ENCODE measurements around the gene MTRF1.
A peak's percentile ranks its signal among the peaks of the same experiment; 100 is the strongest.

MTRF1 gene, protein sequence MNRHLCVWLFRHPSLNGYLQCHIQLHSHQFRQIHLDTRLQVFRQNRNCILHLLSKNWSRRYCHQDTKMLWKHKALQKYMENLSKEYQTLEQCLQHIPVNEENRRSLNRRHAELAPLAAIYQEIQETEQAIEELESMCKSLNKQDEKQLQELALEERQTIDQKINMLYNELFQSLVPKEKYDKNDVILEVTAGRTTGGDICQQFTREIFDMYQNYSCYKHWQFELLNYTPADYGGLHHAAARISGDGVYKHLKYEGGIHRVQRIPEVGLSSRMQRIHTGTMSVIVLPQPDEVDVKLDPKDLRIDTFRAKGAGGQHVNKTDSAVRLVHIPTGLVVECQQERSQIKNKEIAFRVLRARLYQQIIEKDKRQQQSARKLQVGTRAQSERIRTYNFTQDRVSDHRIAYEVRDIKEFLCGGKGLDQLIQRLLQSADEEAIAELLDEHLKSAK

DNA sequence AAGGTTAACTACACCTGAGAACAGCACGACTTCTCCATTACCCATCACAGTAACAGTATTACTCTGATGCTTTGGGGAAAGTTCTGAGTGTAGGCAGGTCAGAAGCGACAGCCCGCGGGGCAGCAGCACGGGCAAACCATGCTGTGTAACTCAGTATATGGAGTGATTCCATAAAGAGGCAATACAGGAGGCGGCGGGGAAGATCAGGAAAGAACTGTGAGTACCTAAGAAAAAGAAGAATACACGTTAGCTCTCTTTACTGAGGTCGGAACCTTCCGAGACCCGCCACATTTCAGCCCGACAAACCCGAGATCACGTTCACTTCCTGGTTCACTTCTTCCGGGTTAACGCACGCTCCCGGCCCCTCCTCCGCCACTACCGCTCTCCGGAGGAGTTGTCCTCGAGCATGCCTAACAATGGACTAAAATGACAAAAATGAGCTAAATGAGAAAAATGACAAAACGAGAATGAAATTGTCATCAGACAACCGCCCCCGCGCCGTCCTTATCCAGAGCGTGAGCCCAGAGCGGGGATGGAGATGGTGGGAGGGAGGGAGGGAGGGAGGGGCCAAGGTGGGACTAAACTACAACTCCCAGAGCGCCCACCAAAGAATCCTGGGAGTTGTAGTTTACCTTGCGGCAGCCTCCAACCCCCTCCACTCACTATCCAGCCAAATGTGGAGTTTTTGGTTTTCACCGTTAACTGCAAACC, at the start of gene MTRF1:
Gene MTRF1, minus strand, starts transcription at position 316 of the 711 bp plus-strand sequence. CDS start 2,669 bp downstream, outside the sequence.
- peak; percentile 65 to 76 for DNase-seq (ENCODE audit: low read depth in 1 of 2, low spot score in 1 of 2)

DNA sequence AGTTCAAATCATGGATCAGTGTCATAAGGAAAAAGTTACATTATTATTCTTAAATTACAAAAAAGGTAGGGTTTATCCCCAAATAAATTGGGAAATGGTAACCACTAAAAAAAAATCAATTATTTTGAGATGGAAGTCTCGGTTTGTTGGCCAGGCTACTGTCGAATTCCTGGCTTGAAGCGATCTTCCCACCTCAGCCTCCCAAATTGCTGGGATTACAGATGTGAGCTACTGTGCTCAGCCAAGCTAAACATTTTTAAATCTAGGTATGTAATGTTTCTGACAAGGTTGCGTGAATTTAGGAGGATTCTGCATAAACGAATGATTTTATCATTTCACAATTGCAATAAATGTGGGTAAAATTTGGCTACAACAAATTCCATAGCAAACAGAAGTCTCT, 49.7 kb upstream of the MTRF1 start:
- no peak for DNase-seq (ENCODE audit: low read depth in 1 of 2, low spot score in 1 of 2)

DNA sequence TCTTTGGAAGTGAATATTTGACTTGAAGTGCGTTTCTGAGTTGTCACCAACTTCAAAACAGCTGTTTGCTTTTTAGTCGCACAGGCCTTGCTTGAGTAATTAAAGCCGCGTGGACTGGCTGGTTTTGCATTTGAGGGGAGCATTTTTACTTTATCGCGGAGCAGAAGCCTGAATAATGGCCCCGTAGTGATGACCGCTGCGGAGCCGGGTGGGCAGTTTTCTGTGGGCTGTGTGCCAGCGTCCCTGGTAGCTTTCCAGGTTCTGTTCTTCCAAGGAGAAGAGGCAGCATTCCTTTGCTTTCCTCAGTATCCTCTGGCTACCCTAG, 48.8 kb upstream of the MTRF1 start:
- no peak for DNase-seq (ENCODE audit: low read depth in 1 of 2, low spot score in 1 of 2)

DNA sequence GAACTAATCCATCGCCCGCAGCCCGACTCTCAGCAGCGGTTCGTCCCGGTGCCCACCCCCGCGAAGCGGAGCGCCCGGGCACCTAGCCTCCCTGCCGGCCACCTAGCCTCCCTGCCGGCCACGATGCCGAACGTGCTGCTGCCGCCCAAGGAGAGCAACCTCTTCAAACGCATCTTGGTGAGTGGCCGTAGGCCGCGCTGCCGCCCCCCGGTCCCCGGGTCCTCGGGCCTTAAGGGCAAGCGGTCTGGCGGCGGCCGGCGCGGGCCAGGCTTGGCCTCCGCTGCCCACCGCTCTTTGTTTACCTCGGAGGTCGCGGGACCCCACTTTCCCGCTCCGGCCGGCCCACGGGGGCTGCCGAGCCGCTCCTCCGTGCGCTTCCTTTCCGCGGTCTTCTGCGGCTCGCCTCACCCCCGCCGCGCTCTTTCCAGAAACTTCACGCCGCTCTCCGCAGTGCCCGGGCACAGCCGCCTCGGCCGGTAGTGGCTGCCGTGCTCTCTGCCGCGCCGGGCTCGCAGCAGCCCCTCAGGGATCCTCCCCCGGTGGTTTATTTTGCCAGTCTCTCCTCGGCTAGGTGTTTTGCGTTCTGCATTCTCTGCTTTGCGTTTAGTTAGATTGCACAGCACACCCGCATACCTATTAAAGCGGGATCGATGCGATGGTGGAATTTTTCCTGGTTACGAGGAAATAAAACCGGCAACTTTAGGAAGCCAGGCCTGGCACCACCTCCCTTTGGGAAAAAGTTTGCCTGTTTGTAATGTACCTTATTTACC, 48.2 kb upstream of the MTRF1 start:
- DNase-seq (ENCODE audit: low read depth in 1 of 2, low spot score in 1 of 2): peak; percentile 10 to 26

DNA sequence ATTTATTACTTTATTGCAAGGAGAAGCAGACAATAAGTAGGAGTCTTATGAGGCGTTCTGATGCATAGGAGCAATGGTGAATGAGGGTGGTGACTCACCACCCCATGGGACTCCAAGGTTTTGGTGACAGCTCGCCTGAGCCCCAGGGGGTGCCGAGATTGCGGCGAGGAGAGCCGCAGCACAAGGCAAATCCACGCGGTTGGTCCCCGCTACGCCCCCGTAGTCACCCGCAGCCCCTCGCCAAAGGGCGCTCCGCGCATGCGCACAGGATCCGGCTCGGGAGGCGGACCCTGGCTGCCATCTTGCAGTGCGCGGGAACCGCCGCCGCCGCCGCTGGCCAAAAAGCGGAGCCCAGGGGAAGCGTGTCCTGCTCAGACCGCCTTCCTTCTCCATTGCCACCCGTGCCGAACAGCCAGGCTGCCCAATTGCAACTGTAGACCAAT, 47.6 kb upstream of the MTRF1 start, which contains the start of gene NAA16:
Gene NAA16, plus strand, starts transcription at position 305 of the 443 bp plus-strand sequence. CDS start 262 bp downstream, outside the sequence.
- DNase-seq (ENCODE audit: low read depth in 1 of 2, low spot score in 1 of 2): peak; percentile 94 to 95

DNA sequence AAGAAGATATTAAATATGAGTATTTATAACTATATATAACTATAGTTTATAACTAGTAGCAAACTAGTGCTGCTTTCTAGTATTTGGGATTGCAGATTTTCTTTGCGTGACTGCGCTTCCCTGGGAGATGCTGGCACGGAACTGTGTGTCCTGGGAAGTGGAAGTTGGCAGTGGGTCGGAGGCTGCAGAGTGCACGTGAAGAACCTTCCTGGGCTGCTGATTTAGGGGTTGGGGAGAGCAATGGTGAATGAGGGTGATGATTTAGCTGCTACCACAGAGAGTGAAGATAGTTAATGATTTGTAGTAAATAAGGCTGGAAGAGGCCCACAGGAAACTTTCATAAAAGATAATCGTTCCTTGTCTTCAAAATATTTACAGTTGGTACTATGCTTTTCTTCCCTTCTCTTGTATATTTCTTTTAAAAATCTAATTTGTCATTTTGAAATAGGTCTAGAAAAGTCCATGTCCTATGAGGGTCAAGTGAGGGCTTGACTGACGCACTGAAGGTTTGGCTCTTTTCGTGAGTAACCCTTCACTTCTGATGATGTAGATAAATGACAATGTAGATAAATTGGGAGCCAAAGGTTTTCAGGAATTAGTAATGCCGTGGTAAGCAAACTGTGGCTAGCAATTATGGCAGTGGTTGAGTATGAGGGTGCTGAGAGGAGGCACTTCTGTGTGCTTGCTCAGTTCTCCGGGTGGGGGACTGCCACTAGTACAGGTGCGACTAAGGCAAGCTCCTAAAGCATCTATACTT, 44.7 kb upstream of the MTRF1 start:
- DNase-seq (ENCODE audit: low read depth in 1 of 2, low spot score in 1 of 2): no peak

DNA sequence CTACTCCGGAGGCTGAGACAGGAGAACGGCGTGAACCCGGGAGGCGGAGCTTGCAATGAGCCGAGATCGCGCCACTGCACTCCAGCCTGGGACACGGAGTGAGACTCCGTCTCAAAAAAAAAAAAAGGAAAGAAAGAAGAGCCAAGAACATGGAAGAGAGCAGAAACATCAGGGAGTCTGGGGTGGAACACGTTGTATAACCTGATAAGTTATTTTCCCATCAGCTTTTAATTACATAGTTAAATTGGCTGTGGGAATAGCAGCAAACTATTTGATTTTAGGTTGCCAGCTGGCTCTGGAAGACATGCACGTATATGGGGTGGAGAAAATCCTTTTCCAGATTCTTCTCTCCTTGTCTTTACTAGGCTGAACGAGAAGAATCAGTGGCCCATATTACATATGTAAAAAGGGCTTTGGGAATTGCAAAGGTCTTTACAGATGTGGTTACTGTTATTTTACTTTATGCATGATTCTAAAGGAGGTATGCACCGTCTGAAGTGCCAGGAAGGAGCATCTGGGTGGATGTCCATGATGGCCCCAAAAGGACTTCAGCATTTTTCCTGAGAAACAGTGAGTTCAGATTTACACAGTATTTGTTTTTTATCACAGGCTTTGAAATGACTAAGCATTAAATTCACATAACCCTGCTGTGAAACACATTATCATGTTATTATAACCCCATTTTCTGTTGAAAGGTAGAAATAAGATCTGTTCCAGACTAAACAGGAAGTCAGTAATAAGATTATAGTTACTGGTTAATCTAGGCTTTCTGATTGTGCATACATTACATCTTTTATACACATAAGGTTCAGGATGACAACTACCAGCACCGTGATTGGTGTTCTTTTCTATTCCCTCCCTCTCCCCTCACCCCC, 43.1 kb upstream of the MTRF1 start:
- DNase-seq (ENCODE audit: low read depth in 1 of 2, low spot score in 1 of 2): no peak

DNA sequence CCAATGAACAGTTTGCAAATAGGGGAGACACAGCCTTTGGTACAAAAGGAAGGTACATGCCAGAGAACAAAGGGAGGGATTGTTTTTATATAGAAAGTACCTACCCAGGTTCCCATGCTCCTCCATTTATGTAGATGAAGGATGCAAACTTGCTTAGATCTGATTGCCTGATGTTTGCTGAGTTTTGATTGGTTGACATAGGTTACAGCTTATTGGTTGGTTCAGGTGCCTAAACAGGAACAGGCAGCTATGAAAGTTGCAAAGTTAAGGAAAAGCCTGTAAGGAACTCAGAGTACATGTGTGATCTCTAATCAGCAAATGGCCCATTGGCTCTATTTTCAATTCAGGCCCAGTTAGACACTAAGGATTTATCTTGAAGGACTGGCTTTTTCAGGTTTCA, 41.2 kb upstream of the MTRF1 start:
- DNase-seq (ENCODE audit: low read depth in 1 of 2, low spot score in 1 of 2): no peak

DNA sequence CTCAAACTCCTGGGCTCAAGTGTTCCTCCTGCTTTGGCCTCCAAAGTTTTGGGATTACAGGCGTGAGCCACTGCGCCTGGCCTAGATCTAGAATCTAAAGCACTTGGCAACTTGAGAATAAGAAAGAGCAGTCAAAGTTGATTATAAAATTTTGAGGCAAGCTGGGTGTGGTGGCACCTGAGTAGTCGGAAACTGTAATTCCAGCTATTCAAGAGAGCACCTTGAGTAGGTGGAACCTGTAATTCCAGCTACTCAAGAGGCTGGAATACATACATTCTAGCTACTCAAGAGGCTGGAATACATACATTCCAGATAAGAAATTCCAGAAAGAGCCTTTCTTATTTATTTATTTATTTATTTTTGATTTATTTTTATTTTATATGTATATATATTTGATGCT, 39.4 kb upstream of the MTRF1 start:
- no peak for DNase-seq (ENCODE audit: low read depth in 1 of 2, low spot score in 1 of 2)

DNA sequence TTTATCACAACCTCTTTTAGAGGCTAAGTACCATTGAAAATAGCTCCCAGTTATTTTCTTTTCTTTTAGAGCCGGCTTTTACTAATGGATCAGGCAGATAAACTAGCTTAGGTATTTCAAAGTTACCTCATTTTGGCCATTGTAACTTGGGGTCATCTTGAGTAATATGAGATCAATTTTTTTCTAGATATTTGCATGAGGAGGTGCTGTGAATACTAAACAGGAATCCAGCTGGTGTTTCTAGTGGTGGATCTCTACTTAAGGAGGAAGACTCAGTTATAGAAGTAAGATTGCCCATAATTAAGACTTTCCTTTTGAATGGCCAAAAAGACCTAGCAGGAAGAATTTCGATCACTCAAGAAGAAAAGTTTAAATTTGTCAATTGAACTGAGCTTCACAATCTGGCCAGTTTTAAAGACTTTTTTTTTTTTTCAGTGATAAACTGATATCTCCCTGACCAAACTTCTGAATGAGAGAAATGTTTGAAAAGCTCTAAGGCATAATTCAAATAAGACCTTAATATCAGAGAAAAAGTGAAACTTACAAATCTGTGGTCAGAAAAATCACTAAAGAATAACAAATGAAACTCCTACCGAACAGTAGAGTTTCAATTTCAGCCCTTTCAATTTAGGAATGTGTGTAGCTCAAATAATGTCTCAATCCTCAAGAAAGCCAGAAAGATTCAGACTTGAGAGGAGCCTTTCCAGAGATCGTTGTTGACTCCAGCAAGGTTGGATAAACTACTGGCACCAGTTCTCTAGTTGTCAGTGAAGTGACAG, 36.1 kb upstream of the MTRF1 start:
- DNase-seq (ENCODE audit: low read depth in 1 of 2, low spot score in 1 of 2): no peak

DNA sequence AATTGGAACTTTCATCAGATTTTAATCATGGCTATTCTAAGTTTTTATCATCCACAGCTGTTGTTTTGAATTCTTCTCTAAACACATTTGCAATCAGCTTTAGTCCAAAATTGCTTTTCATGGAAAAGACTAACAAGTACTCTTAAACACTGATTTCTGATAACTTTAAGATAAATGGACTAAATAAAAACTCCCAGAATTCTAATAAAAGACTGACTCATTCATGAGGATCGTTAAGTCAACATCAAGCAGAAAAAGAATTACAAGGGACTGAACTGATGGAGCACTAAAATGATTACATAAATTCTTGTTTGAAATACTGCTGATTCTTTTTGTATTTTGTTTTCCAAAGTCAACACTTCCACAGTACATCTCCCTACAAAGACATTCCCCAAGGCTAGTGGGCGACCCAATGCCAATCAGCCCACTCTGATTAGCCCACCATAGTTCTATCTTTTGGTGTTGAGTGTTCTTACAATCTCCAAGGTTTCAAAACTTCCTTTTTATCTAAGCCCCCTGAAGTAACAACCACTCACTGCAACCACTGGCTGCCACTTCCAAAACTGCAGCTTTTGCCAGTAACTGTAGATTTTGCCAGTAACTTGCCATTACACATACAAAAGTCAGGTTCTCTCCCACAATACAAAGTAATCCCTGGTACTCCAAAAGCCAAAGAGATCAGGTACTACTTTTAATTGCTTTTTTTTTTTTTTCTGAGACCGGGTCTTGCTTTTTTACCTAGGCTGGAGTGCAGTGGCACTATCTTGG, 33.7 kb upstream of the MTRF1 start:
- DNase-seq (ENCODE audit: low read depth in 1 of 2, low spot score in 1 of 2): no peak

DNA sequence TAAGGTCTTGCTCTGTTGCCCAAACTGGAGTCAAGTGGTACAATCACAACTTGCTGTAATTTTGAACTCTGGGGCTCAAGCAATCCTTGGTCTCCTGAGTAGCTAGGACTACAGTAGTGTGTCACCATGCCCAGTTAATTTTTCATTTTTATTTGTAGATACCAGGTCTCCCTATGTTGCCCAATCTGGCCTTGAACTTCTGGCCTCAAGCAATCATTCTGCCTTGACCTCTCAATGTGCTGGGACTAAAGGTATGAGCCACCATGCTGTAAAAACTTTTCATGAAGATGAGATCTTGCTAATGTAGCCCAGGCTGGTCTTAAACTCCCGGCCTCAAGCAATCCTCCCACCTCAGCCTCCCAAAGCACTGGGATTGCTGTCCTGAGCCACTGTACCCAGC, 32.6 kb upstream of the MTRF1 start:
- no peak for DNase-seq (ENCODE audit: low read depth in 1 of 2, low spot score in 1 of 2)

DNA sequence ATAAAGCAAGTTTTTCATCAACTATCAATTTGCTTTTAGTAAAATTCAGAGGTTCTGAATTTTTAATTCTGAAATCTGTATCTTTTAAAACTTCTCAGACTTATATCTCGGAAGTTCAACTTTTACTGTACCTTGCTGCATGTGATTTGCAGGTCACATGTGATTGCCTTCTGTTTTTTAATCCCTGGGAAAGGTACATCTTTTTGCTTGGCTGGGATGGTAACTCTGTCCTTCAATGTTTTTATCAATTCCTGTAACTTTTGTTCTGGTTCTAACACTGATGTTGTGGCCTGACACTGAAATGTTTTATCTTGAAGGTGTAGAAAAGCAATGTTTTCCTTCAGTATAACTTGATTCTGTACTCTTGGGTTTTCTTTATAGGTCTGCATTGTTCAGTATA, 31.5 kb upstream of the MTRF1 start:
- no peak for DNase-seq (ENCODE audit: low read depth in 1 of 2, low spot score in 1 of 2)

DNA sequence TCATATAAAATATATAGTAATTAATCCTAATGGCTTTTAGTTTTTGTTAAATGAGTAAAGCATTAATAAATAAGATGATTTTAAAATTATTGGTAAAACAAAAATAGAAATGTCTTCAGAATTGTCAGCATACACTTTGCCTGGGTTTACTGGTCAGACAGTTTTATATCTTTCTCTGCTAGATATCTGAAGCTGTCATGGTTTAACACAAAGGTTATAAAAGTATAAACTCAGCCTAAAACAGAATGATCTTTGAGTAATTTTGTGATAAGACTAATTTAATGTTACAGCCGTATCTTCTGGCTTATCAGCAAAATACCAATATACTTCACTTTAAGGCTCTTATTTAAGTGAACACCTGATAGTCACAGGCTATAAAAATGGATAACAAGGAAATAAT, 29.9 kb upstream of the MTRF1 start:
- DNase-seq (ENCODE audit: low read depth in 1 of 2, low spot score in 1 of 2): no peak

DNA sequence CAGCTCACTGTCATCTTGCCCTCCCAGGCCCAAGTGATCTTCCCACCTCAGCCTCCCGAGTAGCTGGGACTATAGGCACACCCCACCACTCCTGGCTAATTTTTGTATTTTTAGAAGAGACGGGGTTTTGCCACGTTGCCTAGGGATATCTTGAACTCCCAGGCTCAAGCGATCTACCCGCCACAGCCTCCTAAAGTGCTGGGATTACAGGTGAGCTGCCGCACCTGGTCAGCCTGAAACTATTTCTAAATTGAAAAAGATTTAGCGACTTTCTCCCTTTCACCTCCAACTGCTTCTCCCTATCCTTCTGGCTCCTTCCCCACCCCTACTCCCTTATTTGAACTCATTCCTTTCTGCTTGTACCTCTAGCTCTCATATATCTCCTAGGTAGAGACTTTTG, 27.9 kb upstream of the MTRF1 start:
- DNase-seq (ENCODE audit: low read depth in 1 of 2, low spot score in 1 of 2): no peak

DNA sequence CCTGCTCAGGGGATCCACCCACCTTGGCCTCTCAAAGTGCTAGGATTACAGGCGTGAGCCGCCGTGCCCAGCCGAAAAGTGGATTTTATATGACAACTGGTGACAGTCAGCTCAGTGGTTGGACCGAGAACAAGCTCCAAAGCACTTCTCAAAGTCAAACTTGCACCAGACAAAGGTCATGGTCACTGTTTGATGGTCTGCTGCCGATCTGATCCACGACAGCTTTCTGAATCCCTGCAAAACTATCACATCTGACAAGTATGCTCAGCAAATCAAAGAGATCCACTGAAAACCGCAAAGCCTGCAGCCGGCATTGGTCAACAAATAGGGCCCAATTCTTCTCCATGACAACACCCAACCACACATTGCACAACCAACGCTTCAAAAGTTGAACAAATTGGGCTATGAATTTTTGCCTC, 26.1 kb upstream of the MTRF1 start:
- DNase-seq (ENCODE audit: low read depth in 1 of 2, low spot score in 1 of 2): no peak

DNA sequence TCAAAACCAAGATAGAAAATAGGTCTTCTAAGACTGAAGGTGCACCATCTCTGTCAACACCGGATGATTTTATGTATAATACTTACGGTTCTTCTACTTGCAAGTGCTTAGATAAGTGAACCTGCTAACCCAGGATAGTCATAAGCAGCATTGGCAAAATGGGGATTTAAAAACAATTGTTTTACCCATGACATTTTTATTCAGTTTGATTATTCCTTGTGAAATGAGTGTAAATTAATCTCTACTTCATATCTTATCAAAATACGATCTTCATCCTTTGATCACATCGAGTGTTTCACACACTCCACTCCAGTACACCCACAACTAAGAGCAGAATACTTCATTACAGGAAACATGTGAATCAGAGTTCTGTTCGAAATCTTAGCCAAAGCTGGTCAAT, 23.0 kb upstream of the MTRF1 start:
- no peak for DNase-seq (ENCODE audit: low read depth in 1 of 2, low spot score in 1 of 2)

DNA sequence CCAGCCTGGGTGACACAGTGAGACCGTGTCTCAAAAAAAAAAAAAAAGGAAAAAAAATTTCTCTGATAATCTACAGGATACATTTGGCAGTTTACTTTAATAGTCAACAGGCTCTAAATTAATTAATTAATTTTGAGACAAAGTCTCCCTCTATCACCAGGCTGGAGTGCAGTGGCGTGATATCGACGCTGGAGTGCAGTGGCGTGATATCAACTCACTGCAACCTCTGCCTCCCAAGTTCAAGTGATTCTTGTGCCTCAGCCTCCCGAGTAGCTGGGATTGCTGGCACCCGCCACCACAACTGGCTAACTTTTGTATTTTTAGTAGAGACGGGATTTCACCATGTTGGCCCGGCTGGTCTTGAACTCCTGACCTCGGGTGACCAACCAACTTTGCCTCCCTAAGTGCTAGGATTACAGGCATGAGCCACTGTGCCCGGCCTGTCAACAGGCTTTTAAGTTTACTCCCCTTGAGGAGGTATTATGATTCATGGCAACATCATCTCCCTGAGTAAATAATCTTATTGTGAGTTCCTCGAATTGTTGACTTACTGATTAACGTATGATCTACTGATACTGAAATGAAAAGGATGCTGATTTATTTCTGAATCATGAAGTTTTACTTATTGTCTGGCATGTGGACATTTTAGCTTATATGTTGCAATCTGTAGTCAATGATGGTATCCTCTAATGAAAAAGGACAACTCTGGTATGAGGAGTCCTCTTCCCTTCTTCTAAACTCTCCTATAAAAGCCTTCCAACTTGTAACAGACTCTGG, 21.3 kb upstream of the MTRF1 start:
- DNase-seq (ENCODE audit: low read depth in 1 of 2, low spot score in 1 of 2): no peak

Data from activated CD4-positive, alpha-beta T cell treated with anti-CD3 and anti-CD28 coated beads, Interleukin-2, amount 50 U/mL, for 24 hours (primary cell).